ENCODE results near the gene APOD.

Gene APOD

DNA sequence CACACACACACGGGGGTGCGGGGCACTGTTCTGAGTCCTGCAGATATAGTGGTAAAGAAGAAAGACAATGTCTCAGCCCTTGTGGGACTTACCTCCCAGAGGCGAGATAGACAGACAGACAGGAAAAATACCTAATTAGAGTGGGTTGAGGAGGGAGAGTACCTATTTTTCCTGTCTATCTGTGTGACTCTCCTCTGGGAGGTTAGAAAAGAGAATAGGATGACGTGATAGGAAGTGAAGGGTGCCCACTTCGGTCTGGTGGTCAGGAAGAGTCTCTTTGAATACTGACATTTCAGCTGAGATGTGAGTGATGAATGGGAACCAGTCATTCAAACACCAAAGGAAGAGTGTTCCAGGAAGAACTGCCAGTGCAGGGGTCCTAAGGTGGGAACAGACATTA is 4.1 kb upstream of the APOD start:
- DNase-seq (ENCODE audit: low read depth, low spot score) = no peak

GRCh38 chr3:195587406-195587805 is 3.7 kb upstream of the APOD start:
- no peak for DNase-seq (ENCODE audit: low read depth, low spot score)

DNA sequence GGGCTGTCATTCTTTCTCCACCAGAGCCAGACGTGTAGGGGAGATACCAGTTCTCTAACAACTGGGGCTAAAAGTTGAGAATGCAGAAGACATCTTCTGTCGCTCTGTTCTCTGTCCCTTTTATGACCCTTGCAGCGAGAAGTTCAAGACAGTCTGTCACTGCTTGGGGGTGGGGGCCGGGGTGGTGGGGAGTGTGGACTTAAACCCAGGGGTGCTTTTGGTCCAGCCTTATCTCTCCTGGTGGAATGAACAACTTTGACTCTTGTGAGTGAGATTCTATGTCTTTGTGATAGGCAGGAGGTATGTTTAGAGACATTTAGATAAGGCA is 767 bp upstream of the APOD start:
- no peak for DNase-seq (ENCODE audit: low read depth, low spot score)

- DNase-seq (ENCODE audit: low read depth, low spot score) = no peak
Observed at GRCh38 chr3:195582947-195583346, 793 bp downstream of the APOD start.

DNA sequence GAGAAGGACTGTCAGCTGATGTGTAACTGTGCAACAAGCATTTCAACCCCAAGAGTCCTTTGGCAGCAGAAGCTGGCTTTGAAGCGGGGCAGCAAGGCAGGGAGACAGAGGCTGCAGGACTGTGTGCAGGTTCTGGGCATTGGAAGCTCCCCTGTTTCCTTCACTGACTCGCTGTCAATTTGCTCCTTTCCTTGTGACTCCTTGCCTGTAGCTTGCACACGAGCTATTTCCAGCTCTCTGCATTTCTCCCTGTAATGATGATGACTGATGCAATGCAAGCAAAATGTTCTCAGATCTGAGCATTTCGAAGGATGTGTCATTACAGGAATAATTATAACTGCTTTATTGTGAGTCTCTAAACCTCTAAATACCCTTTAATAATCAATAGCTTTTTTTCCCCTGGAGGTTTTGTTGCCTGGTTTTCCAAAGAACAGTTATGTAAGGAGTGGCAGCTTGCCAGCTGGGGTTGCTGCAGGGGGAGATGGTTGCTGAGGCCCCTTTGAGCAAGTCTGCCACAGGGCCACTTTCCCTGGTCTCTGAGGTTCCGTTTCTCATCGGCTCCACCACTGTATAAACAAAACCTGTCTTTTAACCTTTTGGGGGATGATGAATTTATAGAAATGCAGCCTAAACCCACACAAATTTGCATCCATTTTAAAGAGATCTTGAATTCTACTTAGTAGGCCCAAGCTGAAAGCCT is 2.8 kb downstream of the APOD start:
- no peak for DNase-seq (ENCODE audit: low read depth, low spot score)

GRCh38 chr3:195579281-195579680 is 4.5 kb downstream of the APOD start:
- DNase-seq (ENCODE audit: low read depth, low spot score) = no peak

DNA sequence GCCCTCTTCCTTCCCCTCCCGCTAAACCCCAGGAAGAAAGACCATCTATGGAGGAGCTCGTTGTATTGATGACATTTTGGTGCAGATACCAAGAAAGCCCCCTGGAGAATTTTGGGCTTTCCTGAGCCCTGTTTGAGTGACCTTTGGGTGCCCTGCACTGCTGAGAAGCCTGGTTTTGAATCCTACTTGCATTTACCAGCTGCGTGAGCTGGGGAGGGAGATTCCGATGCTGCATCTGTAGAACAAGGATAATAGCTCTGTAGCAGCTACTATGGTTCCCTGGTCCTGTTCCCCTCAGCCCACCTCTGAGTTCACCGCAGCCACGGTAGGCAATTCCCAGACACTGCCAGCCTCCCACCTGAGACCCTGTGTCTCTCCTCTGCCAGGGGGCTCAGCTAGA is 5.2 kb downstream of the APOD start:
- DNase-seq (ENCODE audit: low read depth, low spot score) = no peak

GRCh38 chr3:195577645-195578177 is 6.0 kb downstream of the APOD start:
- DNase-seq (ENCODE audit: low read depth, low spot score) = no peak

GRCh38 chr3:195574497-195575304 is 9.0 kb downstream of the APOD start:
- no peak for DNase-seq (ENCODE audit: low read depth, low spot score)

GRCh38 chr3:195573611-195574496 is 9.9 kb downstream of the APOD start:
- DNase-seq (ENCODE audit: low read depth, low spot score) = no peak

DNA sequence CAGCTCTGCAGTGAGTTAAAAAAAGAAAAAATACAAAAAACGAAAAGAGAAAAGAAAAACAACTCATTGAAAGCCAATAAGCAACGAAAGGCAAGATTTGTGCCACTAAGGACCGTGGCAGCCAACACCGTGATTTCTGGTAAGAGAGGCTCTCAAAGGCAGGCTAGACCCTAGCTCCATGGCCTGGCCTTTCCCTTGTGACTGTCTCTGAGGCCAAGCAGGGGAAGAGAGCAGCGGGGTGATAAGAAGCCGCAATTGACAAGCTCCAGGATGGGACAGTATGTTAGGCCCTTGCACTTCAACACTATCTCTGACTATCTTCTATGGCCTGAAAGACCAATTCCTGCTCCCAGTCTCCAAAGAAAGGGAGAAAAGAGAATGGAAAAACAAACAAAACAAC is 12.4 kb downstream of the APOD start:
- DNase-seq (ENCODE audit: low read depth, low spot score) = no peak

- no peak for DNase-seq (ENCODE audit: low read depth, low spot score)
Observed at GRCh38 chr3:195570912-195571311, 12.8 kb downstream of the APOD start.

GRCh38 chr3:195570344-195570743 is 13.4 kb downstream of the APOD start:
- DNase-seq (ENCODE audit: low read depth, low spot score) = no peak

- no peak for DNase-seq (ENCODE audit: low read depth, low spot score)
Observed at GRCh38 chr3:195568630-195569029, 15.1 kb downstream of the APOD start.

DNA sequence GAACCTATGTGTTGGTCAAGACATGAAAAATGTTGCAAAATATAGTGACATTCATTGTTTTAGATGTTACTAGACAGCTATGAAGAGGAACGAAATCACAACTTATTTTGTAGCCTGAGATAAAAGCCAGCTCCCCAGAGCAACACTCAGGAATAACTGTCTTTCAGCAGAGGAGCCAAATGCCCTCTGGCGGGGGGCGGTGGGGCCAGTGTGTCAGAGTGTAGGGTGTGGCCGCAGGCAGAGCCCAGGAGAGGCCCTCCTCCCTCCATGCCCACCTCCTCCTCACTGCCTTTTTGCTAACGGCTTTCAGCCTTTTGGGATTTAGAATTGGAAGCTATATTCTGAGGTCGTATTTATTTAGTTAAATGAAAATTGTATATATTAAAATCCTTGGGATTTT is 16.9 kb downstream of the APOD start:
- no peak for DNase-seq (ENCODE audit: low read depth, low spot score)

DNA sequence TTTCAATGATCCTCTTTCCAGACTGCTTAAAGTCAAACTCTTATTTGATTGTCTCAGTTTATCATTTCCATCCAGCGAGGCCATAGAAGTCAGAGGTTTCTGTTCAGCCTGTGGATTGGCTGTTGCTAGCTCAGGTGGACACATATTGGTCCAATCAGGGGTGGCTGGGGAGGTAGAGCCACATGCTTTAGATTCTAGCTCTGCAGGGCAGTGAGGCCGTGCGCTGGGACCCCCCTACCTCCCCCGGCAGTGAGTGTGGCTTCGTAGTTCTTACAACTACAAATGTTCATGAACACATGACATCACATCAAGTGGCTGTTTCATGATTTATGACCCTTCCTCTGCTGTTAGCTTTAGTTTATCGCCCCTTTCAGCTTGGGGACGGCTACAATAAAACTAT is 18.0 kb downstream of the APOD start:
- no peak for DNase-seq (ENCODE audit: low read depth, low spot score)

DNA sequence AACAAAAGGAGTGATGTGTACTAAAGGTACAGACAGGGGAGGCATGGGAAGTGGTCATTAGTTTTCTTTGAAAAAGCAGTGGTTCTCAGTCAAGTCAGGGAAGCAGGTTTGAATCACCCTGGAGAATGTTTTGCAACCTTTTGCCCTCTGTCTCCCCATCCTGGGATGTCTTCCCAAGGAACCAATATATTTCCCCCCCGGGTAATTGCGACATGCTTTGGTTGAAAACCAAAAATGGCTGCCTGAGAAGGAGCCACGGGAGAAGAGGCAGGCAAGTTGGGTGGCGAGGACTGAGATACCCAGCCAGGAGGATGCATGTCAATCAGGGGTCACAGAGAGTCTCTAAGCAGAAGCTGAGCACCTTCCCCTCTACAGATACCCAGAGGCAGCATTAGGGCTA is 20.4 kb downstream of the APOD start:
- no peak for DNase-seq (ENCODE audit: low read depth, low spot score)

DNA sequence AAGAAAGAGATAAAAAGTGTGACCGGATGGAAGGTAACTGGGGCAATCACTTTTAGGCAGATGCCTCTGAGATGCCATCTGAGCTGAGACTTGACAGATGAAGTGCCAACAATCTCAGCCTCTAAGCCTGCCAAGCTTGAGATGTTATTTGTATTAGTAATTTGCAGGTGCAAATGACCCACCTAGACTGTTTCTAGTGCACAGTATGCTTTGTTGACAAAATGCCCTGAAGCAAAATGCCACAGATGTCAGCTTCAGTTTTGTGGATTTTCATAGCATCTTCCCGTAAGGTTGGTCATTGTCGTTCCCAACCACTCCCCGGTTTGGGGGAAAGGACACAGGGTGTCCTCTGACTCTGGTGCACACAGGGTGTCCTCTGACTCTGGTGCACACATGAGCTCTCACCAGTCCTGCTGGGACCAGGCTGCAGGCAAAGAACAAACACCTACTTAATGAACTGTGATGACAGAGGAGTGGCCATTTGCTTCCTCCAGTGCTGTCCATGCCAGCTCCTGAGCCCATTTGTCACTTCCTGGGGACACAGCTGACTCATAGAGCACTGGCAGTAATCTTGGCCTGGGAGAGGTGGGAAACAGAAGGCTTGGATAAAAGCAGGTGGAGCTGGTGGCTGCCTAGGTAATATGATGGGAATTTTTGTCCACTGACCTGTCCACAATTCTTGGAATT is 23.9 kb downstream of the APOD start:
- no peak for DNase-seq (ENCODE audit: low read depth, low spot score)

DNA sequence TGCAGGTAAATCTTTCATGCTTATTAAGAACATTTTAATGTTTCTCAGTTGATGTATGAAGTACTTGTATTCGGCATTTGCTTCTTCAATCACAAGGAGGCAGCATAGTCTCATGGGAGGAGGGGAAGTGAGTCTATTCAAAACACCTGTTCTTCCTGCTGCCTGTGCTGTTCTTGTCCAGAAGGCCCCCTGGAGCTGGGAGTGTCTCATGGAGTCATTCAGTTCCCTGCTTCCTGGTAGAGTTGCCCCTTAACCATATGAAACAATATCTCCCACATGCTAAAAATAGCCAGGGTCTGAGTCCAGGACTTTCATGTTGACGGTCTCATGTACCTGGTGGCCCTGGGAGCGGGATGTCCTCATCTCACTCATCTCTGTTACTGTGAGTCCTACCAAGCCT is 25.1 kb downstream of the APOD start:
- DNase-seq (ENCODE audit: low read depth, low spot score) = no peak

DNA sequence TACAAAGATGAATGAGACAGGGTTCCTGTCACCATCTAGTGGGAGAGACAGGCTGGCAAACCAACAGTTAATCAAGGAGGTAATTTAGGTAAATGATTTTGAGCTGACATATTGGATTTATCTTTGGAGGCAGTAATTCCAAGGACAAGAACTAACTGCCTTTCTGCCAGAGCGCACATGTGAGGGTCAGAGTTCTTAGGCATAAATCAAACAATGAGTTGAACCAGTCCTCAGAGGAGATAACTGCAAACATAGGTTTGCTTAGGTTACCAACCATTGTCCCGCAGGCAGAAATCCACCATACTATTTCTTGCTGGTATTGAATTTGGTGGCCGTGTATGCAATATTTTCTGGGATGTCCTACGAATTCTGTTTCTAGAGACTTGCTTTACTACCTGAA is 26.4 kb downstream of the APOD start:
- no peak for DNase-seq (ENCODE audit: low read depth, low spot score)

GRCh38 chr3:195556390-195556789 is 27.4 kb downstream of the APOD start:
- no peak for DNase-seq (ENCODE audit: low read depth, low spot score)

DNA sequence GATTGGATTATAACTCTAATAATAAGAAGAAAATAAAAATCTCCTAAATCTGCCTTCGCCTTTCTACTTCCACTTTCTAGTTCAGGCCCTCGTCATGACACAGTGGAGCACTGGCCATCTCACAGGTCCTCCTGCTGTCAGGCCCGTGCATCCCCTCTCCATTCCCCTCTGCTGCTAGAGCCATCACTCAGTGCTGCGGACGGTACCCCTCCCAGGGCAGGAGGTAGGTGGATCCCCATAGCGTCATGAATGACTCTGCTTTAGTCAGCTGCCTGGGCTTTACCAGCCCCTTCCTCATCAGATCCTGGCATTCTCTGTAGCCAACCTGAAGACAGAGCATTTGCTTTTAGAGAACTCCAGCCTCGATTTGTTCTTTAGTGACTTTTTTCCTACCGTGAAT is 28.6 kb downstream of the APOD start:
- no peak for DNase-seq (ENCODE audit: low read depth, low spot score)

Measured in brain pericyte (primary cell).